ENCODE data around the gene MOGAT2. TPM values are rescaled to one million over a fixed set of nuclear protein-coding genes. Genes with fewer than 3 reads are reported as not detected.

The MOGAT2 gene
- total and polyA plus RNA-seq, 5 donors: 0.11 to 0.17 TPM; not detected in 3

Other genes starting within 250 kb of the MOGAT2 start
- 1 to 10 TPM; 5.3 to 8.2 (median 6.8) TPM for gene GDPD5, start 191.9 kb upstream of the MOGAT2 start, total RNA-seq
- gene GDPD5, start 191.9 kb upstream of the MOGAT2 start, polyA plus RNA-seq: 8.5 TPM
- gene SERPINH1, start 155.6 kb upstream of the MOGAT2 start, total RNA-seq: 100 to 1,000 TPM in 1 of 4 donors, 10 to 100 TPM in 3; 50.5 to 109 (median 72.7) TPM
- 53.2 TPM for gene SERPINH1, start 155.6 kb upstream of the MOGAT2 start, polyA plus RNA-seq
- gene MAP6, start 48.8 kb upstream of the MOGAT2 start, total RNA-seq: 1 to 10 TPM; 5.9 to 8.9 (median 7.4) TPM
- gene MAP6, start 48.8 kb upstream of the MOGAT2 start, polyA plus RNA-seq: 3.8 TPM
- gene DGAT2, start 50.9 kb downstream of the MOGAT2 start, total RNA-seq: 10 to 100 TPM in 2 of 4 donors, 1 to 10 TPM in 2; 5.7 to 18.0 (median 10.4) TPM
- 23.4 TPM for gene DGAT2, start 50.9 kb downstream of the MOGAT2 start, polyA plus RNA-seq
- 10 to 100 TPM; 12.6 to 18.5 (median 14.0) TPM for gene UVRAG, start 97.4 kb downstream of the MOGAT2 start, total RNA-seq
- 5.5 TPM for gene UVRAG, start 97.4 kb downstream of the MOGAT2 start, polyA plus RNA-seq